Small intestine (tissue), 16 donors: Measurements from ENCODE around the gene NASP. TPM values are rescaled to one million over a fixed set of nuclear protein-coding genes. Genes with fewer than 3 reads are reported as not detected.

Source experiments
- DNase-seq, 2 donors: peaks; one replicate each; pipeline versions ENCODE4 v3.0.0 to v3.0.0-alpha.2; 2013
- FAIRE-seq: peaks from 2 replicates; lab custom pipeline; 2012; peaks lifted over from hg19 to GRCh38; lab: Jason Lieb, UNC
- H3K27ac ChIP-seq, 3 donors: one replicate each; pipeline ENCODE4 v1.5.1; 2013; ENCODE audit warnings: low read length in 2 of 3, mild to moderate bottlenecking in 2 of 3, control low read depth in 1 of 3, inconsistent platforms in 1 of 3, low read depth in 1 of 3, moderate library complexity in 1 of 3
- H3K27me3 ChIP-seq, 3 donors: one replicate each; pipeline ENCODE4 v1.6.1; 2013; ENCODE audit warnings: low read length in 3 of 3, inconsistent platforms in 1 of 3; ENCODE audit not compliant: control insufficient read depth in 3 of 3, insufficient read depth in 3 of 3
- H3K36me3 ChIP-seq, 3 donors: one replicate each; pipeline ENCODE4 v1.6.1; 2013; ENCODE audit warnings: low read length in 3 of 3, inconsistent platforms in 1 of 3, low read depth in 1 of 3, mild to moderate bottlenecking in 1 of 3, moderate library complexity in 1 of 3; ENCODE audit not compliant: control insufficient read depth in 3 of 3, insufficient read depth in 2 of 3
- H3K4me1 ChIP-seq, 3 donors: one replicate each; pipeline ENCODE4 v1.6.1; 2013; ENCODE audit warnings: low read length in 2 of 3, inconsistent platforms in 1 of 3, low read depth in 1 of 3, mild to moderate bottlenecking in 1 of 3, moderate library complexity in 1 of 3; ENCODE audit not compliant: control insufficient read depth in 3 of 3, insufficient read depth in 2 of 3
- H3K4me3 ChIP-seq, 3 donors: one replicate each; pipeline ENCODE4 v1.5.1; 2013; ENCODE audit warnings: low read length in 3 of 3, control low read depth in 1 of 3, inconsistent platforms in 1 of 3, low read depth in 1 of 3, mild to moderate bottlenecking in 1 of 3, moderate library complexity in 1 of 3
- H3K9me3 ChIP-seq, 2 donors: one replicate each; pipeline ENCODE4 v1.6.1; 2013; ENCODE audit warnings: low read depth in 1 of 2, low read length in 1 of 2; ENCODE audit not compliant: control insufficient read depth in 2 of 2, insufficient read depth in 1 of 2
- WGBS, 3 donors: extraction: QIAGEN DNeasy Blood & Tissue Kit; methylation state at CpG; one replicate each; pipeline ENCODE4 v1.1.7; 2013; 5-methylcytosine and 5-hydroxymethylcytosine counted together
- long read RNA-seq, 10 donors: transcript quantifications; one replicate each; lab custom pipeline, GENCODE V29; 2026
- polyA plus RNA-seq, 4 donors: library from polyadenylated mRNA; stranded (reverse) in 3 of 4; unstranded in 1 of 4; fragments of 200-250 nt in 3 of 4; fragments of 120-200 nt in 1 of 4; gene quantifications; one replicate each; pipeline versions ENCODE4 v1.2.1 to v1.2.3, GENCODE V29; 2013
- donor health status: healthy with polysubstance abuse.
- donor health status: control.
- donor health status: control.
- donor health status: Bipolar disorder and iron deficiency.
- donor health status: healthy.

The NASP gene, protein sequence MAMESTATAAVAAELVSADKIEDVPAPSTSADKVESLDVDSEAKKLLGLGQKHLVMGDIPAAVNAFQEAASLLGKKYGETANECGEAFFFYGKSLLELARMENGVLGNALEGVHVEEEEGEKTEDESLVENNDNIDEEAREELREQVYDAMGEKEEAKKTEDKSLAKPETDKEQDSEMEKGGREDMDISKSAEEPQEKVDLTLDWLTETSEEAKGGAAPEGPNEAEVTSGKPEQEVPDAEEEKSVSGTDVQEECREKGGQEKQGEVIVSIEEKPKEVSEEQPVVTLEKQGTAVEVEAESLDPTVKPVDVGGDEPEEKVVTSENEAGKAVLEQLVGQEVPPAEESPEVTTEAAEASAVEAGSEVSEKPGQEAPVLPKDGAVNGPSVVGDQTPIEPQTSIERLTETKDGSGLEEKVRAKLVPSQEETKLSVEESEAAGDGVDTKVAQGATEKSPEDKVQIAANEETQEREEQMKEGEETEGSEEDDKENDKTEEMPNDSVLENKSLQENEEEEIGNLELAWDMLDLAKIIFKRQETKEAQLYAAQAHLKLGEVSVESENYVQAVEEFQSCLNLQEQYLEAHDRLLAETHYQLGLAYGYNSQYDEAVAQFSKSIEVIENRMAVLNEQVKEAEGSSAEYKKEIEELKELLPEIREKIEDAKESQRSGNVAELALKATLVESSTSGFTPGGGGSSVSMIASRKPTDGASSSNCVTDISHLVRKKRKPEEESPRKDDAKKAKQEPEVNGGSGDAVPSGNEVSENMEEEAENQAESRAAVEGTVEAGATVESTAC
- polyA plus RNA-seq: 100 to 1,000 TPM in 2 of 4 donors, 10 to 100 TPM in 2; 46.3 to 149 (median 96.9) TPM
- long read RNA-seq, donor 1: 0 reads
- long read RNA-seq, donor 2, partial matches to known transcripts: 0 of 7 reads
- long read RNA-seq, donor 2, other reads (novel, unspliced or antisense): 0 of 7 reads
- long read RNA-seq, donor 3, transcript NASP-207 (5 exons, 604 nt): major isoform, 15 of 40 reads
- long read RNA-seq, donor 3, transcript NASP-210 (9 exons, 3,659 nt): minor isoform, 7 of 40 reads
- long read RNA-seq, donor 3, partial matches to known transcripts: 11 of 40 reads
- long read RNA-seq, donor 3, other reads (novel, unspliced or antisense): 0 of 40 reads
- long read RNA-seq, donor 4, partial matches to known transcripts: 0 of 1 reads
- long read RNA-seq, donor 4, other reads (novel, unspliced or antisense): 0 of 1 reads
- long read RNA-seq, donor 5, partial matches to known transcripts: 0 of 5 reads
- long read RNA-seq, donor 5, other reads (novel, unspliced or antisense): 0 of 5 reads
- long read RNA-seq, donor 6, transcript NASP-209 (2 exons, 541 nt): minor isoform, 5 of 20 reads
- long read RNA-seq, donor 6, transcript NASP-207 (5 exons, 604 nt): major isoform, 8 of 20 reads
- long read RNA-seq, donor 6, partial matches to known transcripts: 0 of 20 reads
- long read RNA-seq, donor 6, other reads (novel, unspliced or antisense): 0 of 20 reads
- long read RNA-seq, donor 7: 0 reads
- long read RNA-seq, donor 8, partial matches to known transcripts: 0 of 9 reads
- long read RNA-seq, donor 8, other reads (novel, unspliced or antisense): 0 of 9 reads
- long read RNA-seq, donor 9, partial matches to known transcripts: 0 of 4 reads
- long read RNA-seq, donor 9, other reads (novel, unspliced or antisense): 0 of 4 reads
- long read RNA-seq, donor 10, transcript NASP-210 (9 exons, 3,659 nt): minor isoform, 5 of 69 reads
- long read RNA-seq, donor 10, transcript NASP-207 (5 exons, 604 nt): major isoform, 15 of 69 reads
- long read RNA-seq, donor 10, transcript NASP-202 (14 exons, 1,538 nt): minor isoform, 5 of 69 reads
- long read RNA-seq, donor 10, partial matches to known transcripts: 38 of 69 reads
- long read RNA-seq, donor 10, other reads (novel, unspliced or antisense): 0 of 69 reads

GRCh38 chr1:45583666-45584350 is at the start of gene NASP:
NASP (plus strand) TSS chr1:45584041; CDS start chr1:45584147, 106 bp downstream.
- H3K4me1 ChIP-seq: peaks cover 0 to 15% (median 8%) of the 10 kb centered on the region in 3 donors
- no peaks in the 10 kb centered on the region for H3K27me3 ChIP-seq
- peak within 1 kb of the TSS; percentile 61 to 97 (median 86) for H3K4me3 ChIP-seq
- peaks cover 0 to 3% (median 0%) of the 10 kb centered on the region in 3 donors for H3K36me3 ChIP-seq
- H3K27ac ChIP-seq: peak within 1 kb of the TSS; percentile 83 to 96 (median 96)
- WGBS, 3 donors: 0% methylated on average over 37 to 40 of the region's 41 CpGs
- no peak for FAIRE-seq
- DNase-seq: peak; percentile 88 to 95
- H3K9me3 ChIP-seq: no peaks in the 10 kb centered on the region

- H3K4me1 ChIP-seq: no peaks in the 10 kb centered on the region
- H3K27me3 ChIP-seq: no peaks in the 10 kb centered on the region
- H3K27ac ChIP-seq: no peak overlapping the region
- no peak overlapping the region for H3K4me3 ChIP-seq
- DNase-seq (no peak), FAIRE-seq (no peak)
- no peaks in the 10 kb centered on the region for H3K9me3 ChIP-seq
- 76 to 81% (median 80%) methylated on average over 6 of the region's 6 CpGs for WGBS, 3 donors
- H3K36me3 ChIP-seq: no peaks in the 10 kb centered on the region
Measured at GRCh38 chr1:45535988-45536766, 47.7 kb upstream of the NASP start.

DNA sequence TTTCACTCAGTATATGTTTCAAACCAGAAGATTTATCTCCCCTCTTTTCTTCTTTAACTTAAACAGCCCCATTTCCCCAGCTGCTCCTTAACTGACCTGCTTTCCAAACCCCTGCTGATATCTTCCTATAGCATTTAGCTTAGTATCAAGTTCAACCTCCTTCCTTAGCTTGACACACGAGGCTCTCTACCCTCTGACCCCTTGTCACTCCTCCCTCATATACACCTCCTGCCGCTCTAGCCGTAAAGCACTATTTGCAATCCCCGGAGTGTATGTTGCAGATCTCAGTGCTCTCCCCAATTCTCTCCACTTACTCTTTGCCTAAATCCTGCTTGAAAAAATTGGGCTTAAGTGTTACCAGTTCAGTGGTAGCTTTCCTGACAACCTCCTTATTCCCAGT is 47.0 kb upstream of the NASP start:
- DNase-seq: peak in 1 of 2 donors; percentile 27
- peaks cover 0 to 3% (median 0%) of the 10 kb centered on the region in 3 donors for H3K4me1 ChIP-seq
- no peaks in the 10 kb centered on the region for H3K9me3 ChIP-seq
- no peaks in the 10 kb centered on the region for H3K27me3 ChIP-seq
- H3K4me3 ChIP-seq: no peak overlapping the region
- no peak for FAIRE-seq
- WGBS, 3 donors: 65 to 70% (median 68%) methylated on average over 4 of the region's 4 CpGs
- no peaks in the 10 kb centered on the region for H3K36me3 ChIP-seq
- no peak overlapping the region for H3K27ac ChIP-seq

DNA sequence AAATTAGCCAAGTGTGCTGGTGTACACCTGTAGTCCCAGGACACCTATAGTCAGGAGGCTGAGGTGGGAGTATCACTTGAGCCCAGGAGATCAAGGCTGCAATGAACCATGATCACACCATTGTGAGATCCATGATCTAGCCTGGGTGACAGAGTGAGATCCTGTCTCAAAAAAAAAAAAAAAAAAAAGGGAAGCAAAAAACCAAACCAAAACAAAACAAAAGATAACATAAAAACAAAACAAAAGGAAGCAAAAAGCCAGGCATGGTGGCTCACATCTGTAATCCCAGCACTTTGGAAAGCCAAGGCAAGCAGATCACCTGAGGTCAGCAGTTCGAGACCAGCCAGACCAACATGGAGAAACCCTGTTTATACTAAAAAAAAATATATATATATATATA is 42.6 kb upstream of the NASP start:
- peaks cover 3 to 42% (median 3%) of the 10 kb centered on the region in 3 donors for H3K4me1 ChIP-seq
- H3K9me3 ChIP-seq: no peaks in the 10 kb centered on the region
- no peaks in the 10 kb centered on the region for H3K27me3 ChIP-seq
- H3K36me3 ChIP-seq: no peaks in the 10 kb centered on the region
- no peak overlapping the region for H3K27ac ChIP-seq
- FAIRE-seq (no peak), DNase-seq (no peak)
- H3K4me3 ChIP-seq: no peak overlapping the region
- WGBS, 3 donors: 93 to 96% (median 94%) methylated on average over 1 of the region's 1 CpG

- H3K27ac ChIP-seq: peak overlapping the region; percentile 68 to 85 (median 80)
- no peak overlapping the region for H3K4me3 ChIP-seq
- FAIRE-seq (no peak), DNase-seq (peak; percentile 94 to 98)
- peaks cover 3 to 44% (median 3%) of the 10 kb centered on the region in 3 donors for H3K4me1 ChIP-seq
- WGBS, 3 donors: 23 to 48% (median 34%) methylated on average over 4 of the region's 4 CpGs
- H3K9me3 ChIP-seq: no peaks in the 10 kb centered on the region
- no peaks in the 10 kb centered on the region for H3K36me3 ChIP-seq
- no peaks in the 10 kb centered on the region for H3K27me3 ChIP-seq
Measured at GRCh38 chr1:45542591-45542990, 41.2 kb upstream of the NASP start.

- Histone ChIP-seq H3K27ac (peak overlapping the region; percentile 65 to 85 (median 75)), H3K4me1 (peaks cover 3 to 44% (median 3%) of the 10 kb centered on the region in 3 donors), H3K27me3 (no peaks in the 10 kb centered on the region), H3K9me3 (no peaks in the 10 kb centered on the region), H3K4me3 (no peak overlapping the region), H3K36me3 (no peaks in the 10 kb centered on the region)
- WGBS, 3 donors: 12 to 18% (median 17%) methylated on average over 8 of the region's 8 CpGs
- DNase-seq (peak; percentile 69 to 90), FAIRE-seq (no peak)
Measured at GRCh38 chr1:45543581-45544417, 40.0 kb upstream of the NASP start.
